B cell (primary cell): ENCODE data around the gene CALHM4. TPM values are rescaled to one million over a fixed set of nuclear protein-coding genes. Genes with fewer than 3 reads are reported as not detected.

Experiments
- ATAC-seq: fragments of 200-7000 bp; cut with Tn5 transposase; one replicate; pipeline ENCODE4 v1.10.0; 2021; ENCODE audit warnings: low read depth, mild to moderate bottlenecking, moderate number of reproducible peaks, moderate library complexity
- CTCF ChIA-PET: fragments of 350-600 bp; sonication (Branson Sonifier 250); formaldehyde crosslinking; loops from one replicate; lab custom pipeline; 2021; ENCODE audit warnings: antibody characterized with exemption, inconsistent platforms; lab: Charles Lee
- POLR2A ChIA-PET: fragments of 350-600 bp; sonication (Branson Sonifier 250); formaldehyde crosslinking; loops from one replicate; lab custom pipeline; 2021; ENCODE audit warnings: antibody characterized with exemption; lab: Charles Lee
- DNase-seq: peaks from one replicate; pipeline ENCODE4 v3.0.0; 2013
- H2AFZ ChIP-seq: 2 replicates; pipeline ENCODE4 v1.6.1; 2012; ENCODE audit warnings: mild to moderate bottlenecking, low read depth, low read length; ENCODE audit not compliant: insufficient read depth, poor library complexity, severe bottlenecking
- H3K27ac ChIP-seq, 2 donors: 1 replicate in 1 of 2; 2 replicates in 1 of 2; pipeline ENCODE4 v1.5.1; 2012 to 2013; ENCODE audit warnings: low read length in 2 of 2, mild to moderate bottlenecking in 2 of 2, moderate library complexity in 1 of 2
- H3K27me3 ChIP-seq, 4 experiments: fragments of 200-600 bp in 1 of 4; sonication (generic) in 1 of 4; replicated peaks in 1 of 4; 1 replicate in 2 of 4; 2 replicates in 2 of 4; pipeline versions ENCODE4 v1.6.1 to v1.7.0; 2013 to 2016; ENCODE audit warnings: low read length in 3 of 4, mild to moderate bottlenecking in 2 of 4, mixed read lengths in 1 of 4, moderate library complexity in 1 of 4; ENCODE audit not compliant: insufficient read depth in 4 of 4, control insufficient read depth in 3 of 4; ENCODE audit errors: control extremely low read depth in 1 of 4
- H3K36me3 ChIP-seq, 2 experiments: replicated peaks in 1 of 2; 1 replicate in 1 of 2; 2 replicates in 1 of 2; pipeline versions ENCODE4 v1.6.1 to v1.7.1; 2013; ENCODE audit warnings: low read length in 1 of 2; ENCODE audit not compliant: insufficient read depth in 2 of 2, control insufficient read depth in 1 of 2; ENCODE audit errors: control extremely low read depth in 1 of 2, extremely low read depth in 1 of 2
- H3K4me1 ChIP-seq, 2 donors: fragments of 200-600 bp in 1 of 2; sonication (generic) in 1 of 2; 1 replicate in 1 of 2; 2 replicates in 1 of 2; pipeline versions ENCODE4 v1.5.1 to v1.6.1; 2013 to 2017; ENCODE audit warnings: low read length in 2 of 2; ENCODE audit not compliant: control insufficient read depth in 2 of 2, insufficient read depth in 2 of 2
- H3K4me2 ChIP-seq: replicated peaks from 2 replicates; pipeline ENCODE3; 2012; ENCODE audit warnings: mild to moderate bottlenecking, low read depth, low read length; ENCODE audit not compliant: poor library complexity, severe bottlenecking
- H3K4me3 ChIP-seq, 5 experiments: fragments of 200-600 bp in 1 of 5; sonication (generic) in 1 of 5; 1 replicate in 3 of 5; 2 replicates in 2 of 5; pipeline versions ENCODE4 v1.5.1 to v1.7.0; 2011 to 2016; ENCODE audit warnings: low read length in 4 of 5, mild to moderate bottlenecking in 4 of 5, low read depth in 2 of 5, control low read depth in 1 of 5, moderate library complexity in 1 of 5; ENCODE audit not compliant: insufficient read depth in 1 of 5; ENCODE audit errors: control extremely low read depth in 1 of 5, extremely low read depth in 1 of 5
- H3K79me2 ChIP-seq: fragments of 200-600 bp; sonication (generic); one replicate; pipeline ENCODE4 v1.6.0; 2016; ENCODE audit warnings: low read length; ENCODE audit not compliant: control insufficient read depth, insufficient read depth
- H3K9ac ChIP-seq: fragments of 200-600 bp; sonication (generic); 2 replicates; pipeline ENCODE4 v1.6.1; 2017; ENCODE audit warnings: mild to moderate bottlenecking, low read length, moderate library complexity
- H3K9me3 ChIP-seq, 3 donors: one replicate each; pipeline versions ENCODE4 v1.6.1 to v1.7.1; 2013; ENCODE audit warnings: low read length in 2 of 3; ENCODE audit not compliant: control insufficient read depth in 2 of 3, insufficient read depth in 1 of 3; ENCODE audit errors: control extremely low read depth in 1 of 3
- H4K20me1 ChIP-seq: 2 replicates; pipeline ENCODE4 v1.6.0; 2012; ENCODE audit warnings: mild to moderate bottlenecking, low read length; ENCODE audit not compliant: insufficient read depth, control insufficient read depth, poor library complexity, severe bottlenecking
- H3K27ac Mint-ChIP-seq: one replicate; pipeline ENCODE4 v1.8.0; 2021; ENCODE audit warnings: mixed read lengths
- H3K27me3 Mint-ChIP-seq: one replicate; pipeline ENCODE4 v1.8.0; 2021; ENCODE audit warnings: mixed read lengths
- H3K4me1 Mint-ChIP-seq: one replicate; pipeline ENCODE4 v1.8.0; 2021; ENCODE audit warnings: mixed read lengths
- H3K4me3 Mint-ChIP-seq: one replicate; pipeline ENCODE4 v1.8.0; 2021; ENCODE audit warnings: mixed read lengths
- H3K9me3 Mint-ChIP-seq: one replicate; pipeline ENCODE4 v1.8.0; 2022; ENCODE audit warnings: mixed read lengths; ENCODE audit not compliant: insufficient read depth
- CTCF ChIP-seq: fragments of 200-600 bp; IDR thresholded peaks from one replicate; pipeline ENCODE4 v1.8.0; 2022; ENCODE audit warnings: antibody characterized with exemption, mild to moderate bottlenecking
- EZH2 ChIP-seq: IDR thresholded peaks from 2 replicates; pipeline ENCODE4 v1.6.1; 2012; ENCODE audit warnings: borderline replicate concordance, low read depth, mild to moderate bottlenecking, moderate library complexity, low read length; ENCODE audit not compliant: insufficient read depth, poor library complexity, severe bottlenecking
- WGBS: methylation state at CpG from one replicate; pipeline ENCODE4 v1.1.5; 2013; ENCODE audit warnings: missing lambda C conversion rate; ENCODE audit not compliant: insufficient coverage; 5-methylcytosine and 5-hydroxymethylcytosine counted together
- intact Hi-C: fragments of 100-400 bp; cut with micrococcal nuclease; formaldehyde crosslinking; loops from one replicate; pipeline ENCODE4 v1.10.0; 2022
- polyA minus RNA-seq: library from RNA; depleted of rRNA, polyadenylated mRNA; stranded (reverse); fragments of >200 nt; gene quantifications from 2 replicates; pipeline ENCODE4 v1.2.3, GENCODE V29; 2012
- polyA plus RNA-seq: library from polyadenylated mRNA; depleted of rRNA; stranded (reverse); fragments of >200 nt; gene quantifications from 2 replicates; pipeline ENCODE4 v1.2.3, GENCODE V29; 2012
- total RNA-seq, 2 donors: library from RNA; stranded (reverse); fragments of 120-200 nt in 1 of 2; gene quantifications; 1 replicate in 1 of 2; 2 replicates in 1 of 2; pipeline versions ENCODE4 v1.2.3 to v1.2.4, GENCODE V29; 2013 to 2022

Gene CALHM4, protein sequence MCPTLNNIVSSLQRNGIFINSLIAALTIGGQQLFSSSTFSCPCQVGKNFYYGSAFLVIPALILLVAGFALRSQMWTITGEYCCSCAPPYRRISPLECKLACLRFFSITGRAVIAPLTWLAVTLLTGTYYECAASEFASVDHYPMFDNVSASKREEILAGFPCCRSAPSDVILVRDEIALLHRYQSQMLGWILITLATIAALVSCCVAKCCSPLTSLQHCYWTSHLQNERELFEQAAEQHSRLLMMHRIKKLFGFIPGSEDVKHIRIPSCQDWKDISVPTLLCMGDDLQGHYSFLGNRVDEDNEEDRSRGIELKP
- total RNA-seq (not detected in 2 replicates), polyA plus RNA-seq (not detected in 2 replicates), polyA minus RNA-seq (not detected in 2 replicates)
- total RNA-seq (2013) = not detected

DNA sequence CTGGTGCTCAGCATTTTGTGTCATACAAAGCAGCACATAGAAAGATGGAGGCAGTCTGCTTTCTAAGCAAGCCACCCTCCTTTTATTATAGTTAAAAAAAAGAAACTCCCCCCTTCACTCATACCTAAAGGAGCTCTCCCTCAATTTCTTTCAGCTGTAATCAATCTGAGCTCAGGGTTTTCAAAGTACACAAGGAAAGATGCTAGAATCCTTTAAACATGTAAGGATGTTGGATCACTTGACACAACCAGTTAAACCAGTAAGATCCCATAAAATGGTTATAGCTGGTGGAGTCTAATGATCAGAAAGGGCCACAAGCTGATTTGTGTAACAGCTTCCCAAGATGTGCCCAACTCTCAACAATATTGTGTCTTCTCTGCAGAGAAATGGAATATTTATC lies at the start of gene CALHM4:
CALHM4 (plus strand) TSS at position 301 of the 400 bp plus-strand sequence; CDS start at position 344, 43 bp downstream.
- Histone ChIP-seq H3K9me3 (no peaks in the 10 kb centered on the region), H3K27me3 (peaks cover 0 to 11% (median 0%) of the 10 kb centered on the region in 4 experiments), H2AFZ (no peak within 1 kb of the TSS), H4K20me1 (no peaks in the 10 kb centered on the region), H3K79me2 (no peaks in the 10 kb centered on the region), H3K9ac (no peak within 1 kb of the TSS), H3K4me3 (no peak within 1 kb of the TSS), H3K4me1 (no peaks in the 10 kb centered on the region), H3K27ac (no peak within 1 kb of the TSS), H3K4me2 (no peak within 1 kb of the TSS), H3K36me3 (no peaks in the 10 kb centered on the region)
- no peak for DNase-seq
- no peaks in the 10 kb centered on the region for H3K4me1 Mint-ChIP-seq
- H3K27ac Mint-ChIP-seq = no peak within 1 kb of the TSS
- ATAC-seq = no peak
- peaks cover 23% of the 10 kb centered on the region for H3K27me3 Mint-ChIP-seq
- POLR2A ChIA-PET = no interaction called here
- H3K9me3 Mint-ChIP-seq = no peaks in the 10 kb centered on the region
- TF ChIP-seq CTCF = no peak
- TF ChIP-seq EZH2 = no peak
- CTCF ChIA-PET = interaction anchor here (1.0 to 1.7 kb wide), 4 partner anchors 10 to 266 kb away, joined by 5 to 7 read pairs (median 6); no protein-coding TSS in a partner anchor
- no peak within 1 kb of the TSS for H3K4me3 Mint-ChIP-seq
- intact Hi-C loops = no loop called here

DNA sequence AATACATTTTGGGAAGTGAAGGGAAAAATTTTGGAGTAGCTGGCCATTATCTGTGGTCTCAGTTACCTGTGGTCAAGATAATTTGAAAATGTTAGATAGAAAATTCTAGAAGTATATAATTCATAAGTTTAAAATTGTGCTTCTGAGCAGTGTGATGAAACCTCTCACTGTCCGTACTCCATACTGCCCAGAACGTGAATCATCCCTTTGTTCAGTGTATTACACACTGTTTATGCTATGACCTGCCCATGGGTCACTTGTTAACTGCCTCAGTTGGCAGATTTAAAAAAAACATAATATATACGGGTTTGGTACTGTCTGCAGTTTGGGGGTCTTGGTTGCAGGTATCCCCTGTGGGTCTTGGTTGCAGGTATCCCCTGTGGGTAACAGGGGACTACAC lies 46.2 kb upstream of the CALHM4 start:
- WGBS = 100% methylated on average over 2 of the region's 3 CpGs

More for the DNA sequence above, 46.2 kb upstream of the CALHM4 start:
- no peak for DNase-seq
- no peak for ATAC-seq
- TF ChIP-seq CTCF (no peak), EZH2 (no peak)
- no peaks in the 10 kb centered on the region for H3K36me3 ChIP-seq
- ChIA-PET CTCF (no interaction called here), POLR2A (no interaction called here)
- H3K27me3 ChIP-seq = no peaks in the 10 kb centered on the region
- H3K4me1 Mint-ChIP-seq = peaks cover 17% of the 10 kb centered on the region
- H4K20me1 ChIP-seq = no peaks in the 10 kb centered on the region
- H3K27ac Mint-ChIP-seq = no peak overlapping the region
- intact Hi-C loops = no loop called here
- peaks cover 5 to 6% of the 10 kb centered on the region in 2 donors for H3K4me1 ChIP-seq
- peaks cover 9% of the 10 kb centered on the region for H3K9me3 Mint-ChIP-seq
- H3K79me2 ChIP-seq = no peaks in the 10 kb centered on the region
- no peak overlapping the region for H3K9ac ChIP-seq
- peaks cover 0 to 4% (median 0%) of the 10 kb centered on the region in 3 donors for H3K9me3 ChIP-seq
- H3K27ac ChIP-seq = no peak overlapping the region
- no peak overlapping the region for H3K4me3 Mint-ChIP-seq
- H3K4me2 ChIP-seq = no peak overlapping the region
- H2AFZ ChIP-seq = no peak overlapping the region
- H3K27me3 Mint-ChIP-seq = no peaks in the 10 kb centered on the region
- no peak overlapping the region for H3K4me3 ChIP-seq
